HT1080 (cell line): ENCODE measurements around the gene PAX2. TPM values are rescaled to one million over a fixed set of nuclear protein-coding genes. Genes with fewer than 3 reads are reported as not detected.

Experiments
- DNase-seq: peaks from one replicate; pipeline ENCODE4 v3.0.0-alpha.2; 2015; ENCODE audit warnings: low read depth
- total RNA-seq: library from RNA; depleted of rRNA; stranded (reverse); fragments of >200 nt; shearing (Covaris generic); gene quantifications from 2 replicates; pipeline ENCODE4 v1.2.3, GENCODE V29; 2014

The PAX2 gene
- total RNA-seq, 1 experiment from 2014 or later: not detected

- DNase-seq: no peak
Observed at GRCh38 chr10:100811752-100812750, 66.7 kb downstream of the PAX2 start.

GRCh38 chr10:100812978-100813377, 67.6 kb downstream of the PAX2 start:
- no peak for DNase-seq

GRCh38 chr10:100814751-100815474, 69.5 kb downstream of the PAX2 start:
- DNase-seq: no peak

- no peak for DNase-seq
Observed at GRCh38 chr10:100816671-100817070, 71.3 kb downstream of the PAX2 start.

GRCh38 chr10:100817268-100817839, 72.0 kb downstream of the PAX2 start:
- no peak for DNase-seq

GRCh38 chr10:100819424-100819823, 74.0 kb downstream of the PAX2 start:
- DNase-seq: no peak

GRCh38 chr10:100823194-100823593, 77.8 kb downstream of the PAX2 start:
- no peak for DNase-seq

GRCh38 chr10:100824886-100825285, 79.5 kb downstream of the PAX2 start:
- no peak for DNase-seq

GRCh38 chr10:100825325-100825875, 80.0 kb downstream of the PAX2 start:
- no peak for DNase-seq

- DNase-seq: no peak
Observed at GRCh38 chr10:100826031-100826651, 80.8 kb downstream of the PAX2 start.

GRCh38 chr10:100826661-100826982, 81.2 kb downstream of the PAX2 start:
- no peak for DNase-seq

- DNase-seq: no peak
Observed at GRCh38 chr10:100826983-100827818, 81.8 kb downstream of the PAX2 start.

- no peak for DNase-seq
Observed at GRCh38 chr10:100827819-100828737, 82.7 kb downstream of the PAX2 start.

GRCh38 chr10:100828738-100829096, 83.3 kb downstream of the PAX2 start:
- DNase-seq: no peak

GRCh38 chr10:100829097-100829870, 83.9 kb downstream of the PAX2 start:
- no peak for DNase-seq

- DNase-seq: no peak
Observed at GRCh38 chr10:100829933-100830727, 84.7 kb downstream of the PAX2 start.

GRCh38 chr10:100830728-100831111, 85.3 kb downstream of the PAX2 start:
- no peak for DNase-seq

- DNase-seq: no peak
Observed at GRCh38 chr10:100831742-100832141, 86.4 kb downstream of the PAX2 start.
